HG02885 (cell line): Measurements from ENCODE around the gene HOXD11.

Source experiments
- ATAC-seq: cut with Tn5 transposase; IDR thresholded peaks from one replicate; pipeline ENCODE4 v1.9.1; 2021; ENCODE audit warnings: mild to moderate bottlenecking; ENCODE audit not compliant: unreplicated experiment, poor library complexity

HOXD11 gene

DNA sequence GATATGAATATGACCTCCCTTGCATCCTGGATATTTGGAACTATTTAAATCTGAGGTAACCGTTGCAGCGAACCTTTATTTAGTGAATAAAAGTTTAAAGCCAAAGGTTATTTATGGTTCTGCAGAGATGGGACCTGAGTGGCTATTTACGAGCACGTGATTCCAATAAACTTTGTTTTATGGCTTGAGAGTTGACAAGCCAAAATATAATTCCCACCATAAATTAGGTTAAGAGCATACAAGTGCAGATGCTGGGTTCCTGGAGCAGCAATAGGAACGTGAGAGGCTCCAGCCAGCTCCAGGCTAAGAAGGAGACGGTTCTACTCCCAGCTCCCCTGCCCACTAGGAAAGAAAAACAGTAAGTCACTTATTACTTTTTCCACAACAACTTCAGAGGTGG is 39.0 kb downstream of the HOXD11 start:
- ATAC-seq, result no peak

DNA sequence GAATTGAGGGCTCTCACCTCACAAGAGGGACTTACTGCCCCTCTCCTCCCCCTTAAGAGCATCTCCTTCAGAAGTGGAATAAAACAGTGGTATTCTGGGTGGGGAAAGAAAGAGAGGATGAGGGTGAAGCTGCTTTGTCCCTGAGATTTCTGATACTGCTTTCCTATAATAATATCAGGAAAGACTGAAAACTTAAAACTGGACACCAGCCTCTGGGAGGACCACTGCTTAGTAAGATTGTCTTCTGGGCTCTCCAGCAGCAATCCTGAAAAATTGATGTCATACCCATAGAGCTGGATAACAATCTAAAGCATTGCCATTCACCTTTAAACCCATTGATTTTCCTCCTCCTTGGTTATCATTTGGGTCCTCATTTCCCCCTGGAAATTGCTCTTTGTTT is 39.6 kb downstream of the HOXD11 start:
- ATAC-seq, result no peak

- ATAC-seq, result no peak
These were observed 40.2 kb downstream of the HOXD11 start for GRCh38 chr2:176147210-176147799.

GRCh38 chr2:176147800-176148496 is 40.9 kb downstream of the HOXD11 start:
- ATAC-seq, result no peak

- no peak for ATAC-seq
These were observed 41.8 kb downstream of the HOXD11 start for GRCh38 chr2:176148751-176149421.

DNA sequence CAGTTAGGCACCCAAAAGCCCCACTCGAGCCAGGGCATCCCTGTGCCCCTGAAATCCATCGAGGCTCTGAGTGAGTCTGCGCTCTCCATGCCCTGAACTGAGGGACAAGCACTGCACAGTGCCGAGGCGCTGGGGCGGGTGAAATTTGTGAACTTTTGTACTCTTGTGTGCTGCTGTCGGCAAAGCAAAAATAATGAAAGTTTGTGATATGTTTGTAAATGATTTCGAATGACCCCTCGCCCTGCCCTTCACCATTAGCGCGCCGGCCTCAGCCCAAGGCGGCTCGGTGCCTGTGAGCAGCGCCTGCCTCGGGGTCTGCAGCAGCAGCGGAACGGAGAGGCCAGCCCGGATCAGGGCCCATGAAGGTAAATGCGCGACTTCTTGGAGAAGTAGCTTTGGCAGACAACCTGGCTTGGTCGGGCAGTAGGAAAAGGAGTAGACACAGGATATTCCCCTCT is 42.4 kb downstream of the HOXD11 start:
- no peak for ATAC-seq

DNA sequence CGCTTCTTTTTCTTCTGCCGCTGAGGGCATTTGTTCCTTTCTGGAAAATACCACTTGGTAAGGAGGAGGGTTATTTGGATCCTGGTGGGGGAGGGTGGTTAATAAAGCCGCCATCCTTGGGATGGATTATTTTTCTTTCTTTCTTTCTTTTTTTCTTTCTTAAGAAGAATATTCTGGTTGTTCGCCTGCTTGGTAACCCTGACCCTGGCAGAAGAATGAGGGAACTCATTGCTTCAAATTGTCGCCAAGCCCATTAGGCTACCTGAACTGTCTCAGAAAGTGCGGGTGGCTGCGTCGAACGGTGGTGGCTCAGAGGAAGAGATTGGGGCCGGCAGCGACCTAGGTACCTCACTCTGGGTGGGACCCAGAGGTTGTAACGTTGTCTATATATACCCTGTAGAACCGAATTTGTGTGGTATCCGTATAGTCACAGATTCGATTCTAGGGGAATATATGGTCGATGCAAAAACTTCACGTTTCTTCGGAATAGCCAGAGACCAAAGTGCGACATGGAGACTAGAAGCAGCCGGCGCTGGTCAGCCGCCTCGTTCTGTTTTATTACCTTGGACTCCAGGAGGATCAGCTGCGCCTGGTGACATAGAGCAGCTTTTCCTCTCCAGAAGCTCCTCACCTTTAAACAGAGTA is 43.0 kb downstream of the HOXD11 start:
- ATAC-seq, result no peak

DNA sequence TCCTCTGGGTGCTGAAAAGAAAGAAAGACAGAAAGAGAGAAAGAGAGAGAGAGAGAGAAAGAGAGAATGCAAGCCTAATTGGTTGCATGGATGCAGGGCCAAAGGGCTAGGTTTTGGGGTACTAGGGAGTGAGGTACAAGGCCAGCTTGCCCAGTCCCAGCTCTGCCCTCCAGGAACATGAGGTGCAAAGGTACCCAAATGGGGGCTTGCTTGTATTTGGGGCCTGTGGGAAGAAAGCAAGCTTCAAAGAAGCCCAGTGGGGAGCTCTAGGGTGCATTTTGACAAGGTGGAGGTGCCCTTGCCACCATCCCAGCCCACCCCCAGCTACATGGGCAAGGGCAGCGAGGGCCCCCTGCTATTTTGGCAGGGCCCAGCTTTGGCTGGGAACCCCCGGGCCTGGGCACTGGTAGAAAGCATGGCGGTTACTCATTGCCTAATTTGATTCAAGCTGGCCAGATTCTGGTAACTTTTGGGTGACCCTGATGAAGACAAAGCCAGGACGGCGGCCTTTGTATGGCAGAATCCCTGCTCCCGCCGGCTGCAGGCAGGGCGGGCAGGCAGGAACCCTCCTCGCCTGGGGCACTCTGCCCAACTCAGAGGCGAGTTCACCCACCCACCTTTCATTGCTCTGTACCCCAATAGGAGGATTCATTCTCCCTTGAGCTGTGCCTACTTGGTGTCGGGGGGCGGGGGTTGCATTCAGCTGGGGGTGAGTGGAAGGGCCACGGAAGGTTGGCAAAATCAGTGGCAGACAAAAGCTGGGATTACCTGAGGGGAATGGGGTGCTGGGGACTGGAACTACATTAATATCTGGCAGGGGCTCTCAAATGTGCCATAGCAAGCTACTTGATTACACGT is 43.7 kb downstream of the HOXD11 start:
- ATAC-seq, result no peak

GRCh38 chr2:176151442-176152287 is 44.6 kb downstream of the HOXD11 start, which contains the start of gene HOXD4:
HOXD4 (plus strand) TSS chr2:176151550; CDS start chr2:176151634, 84 bp downstream.
- no peak for ATAC-seq

DNA sequence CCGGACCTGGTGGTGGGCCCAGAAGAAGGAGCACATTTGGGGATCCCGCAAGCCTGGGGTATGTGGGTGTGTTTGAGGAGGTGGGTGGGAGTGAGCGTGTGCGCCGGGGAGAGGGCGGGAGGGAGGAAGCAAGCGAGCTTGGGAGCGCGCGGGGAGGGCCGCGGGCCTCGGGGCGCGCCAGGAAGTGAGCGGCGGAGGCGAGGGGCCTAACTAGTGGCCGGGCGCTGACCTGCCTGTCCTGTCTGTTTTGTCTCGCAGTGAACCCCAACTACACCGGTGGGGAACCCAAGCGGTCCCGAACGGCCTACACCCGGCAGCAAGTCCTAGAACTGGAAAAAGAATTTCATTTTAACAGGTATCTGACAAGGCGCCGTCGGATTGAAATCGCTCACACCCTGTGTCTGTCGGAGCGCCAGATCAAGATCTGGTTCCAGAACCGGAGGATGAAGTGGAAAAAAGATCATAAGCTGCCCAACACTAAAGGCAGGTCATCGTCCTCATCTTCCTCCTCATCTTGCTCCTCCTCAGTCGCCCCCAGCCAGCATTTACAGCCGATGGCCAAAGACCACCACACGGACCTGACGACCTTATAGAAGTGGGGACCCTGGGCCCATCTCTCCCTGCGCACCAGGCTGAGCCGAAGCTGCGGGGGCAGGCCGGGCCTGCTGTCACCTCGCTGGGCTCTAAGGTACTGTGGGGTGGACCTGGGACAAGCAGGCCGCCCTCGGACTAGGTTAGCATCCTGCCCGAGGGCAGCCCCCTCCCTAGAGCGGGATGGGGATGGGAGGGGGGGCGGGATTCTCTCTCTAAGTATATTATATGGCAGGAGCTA is 45.5 kb downstream of the HOXD11 start:
- ATAC-seq, result no peak

DNA sequence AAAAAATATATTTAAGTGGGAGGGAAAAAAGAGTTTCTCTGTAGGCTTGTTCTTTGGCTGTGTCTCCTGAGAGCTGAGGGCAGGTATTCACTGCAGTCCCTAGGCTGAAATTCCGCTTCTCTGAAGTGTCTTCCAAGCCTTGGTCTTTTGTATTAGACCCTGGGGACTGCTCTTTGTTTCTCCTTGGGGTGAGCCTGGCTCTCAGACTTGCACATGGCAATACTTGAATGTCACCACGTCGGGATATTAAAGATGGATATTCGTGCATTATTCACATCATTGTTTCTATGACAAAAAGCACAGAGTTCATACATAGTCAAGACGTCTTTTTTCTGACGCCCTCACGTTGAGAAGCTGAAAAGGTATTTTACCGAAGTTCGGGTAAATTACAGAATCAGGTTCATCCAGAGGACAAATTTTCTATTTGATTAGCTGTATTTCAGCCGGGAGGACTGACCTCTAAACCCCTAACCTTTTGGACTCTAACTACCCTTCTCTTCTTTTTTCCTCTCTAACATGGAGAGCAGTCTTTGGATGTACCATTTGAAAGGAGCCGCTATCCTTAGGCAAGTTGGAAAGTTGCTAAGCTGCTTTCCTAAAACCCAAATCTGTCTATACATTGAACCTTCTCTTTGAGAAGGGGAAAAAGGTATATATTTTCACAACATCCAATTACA is 47.6 kb downstream of the HOXD11 start:
- ATAC-seq, result no peak

- no peak for ATAC-seq
These were observed 48.4 kb downstream of the HOXD11 start for GRCh38 chr2:176155356-176156044.

- no peak for ATAC-seq
These were observed 49.3 kb downstream of the HOXD11 start for GRCh38 chr2:176156301-176156806.

- no peak for ATAC-seq
These were observed 49.9 kb downstream of the HOXD11 start, which contains the start of gene HOXD3 for GRCh38 chr2:176156807-176157498. HOXD3 (plus strand) TSS chr2:176157307; CDS start chr2:176169115, 11,808 bp downstream.

DNA sequence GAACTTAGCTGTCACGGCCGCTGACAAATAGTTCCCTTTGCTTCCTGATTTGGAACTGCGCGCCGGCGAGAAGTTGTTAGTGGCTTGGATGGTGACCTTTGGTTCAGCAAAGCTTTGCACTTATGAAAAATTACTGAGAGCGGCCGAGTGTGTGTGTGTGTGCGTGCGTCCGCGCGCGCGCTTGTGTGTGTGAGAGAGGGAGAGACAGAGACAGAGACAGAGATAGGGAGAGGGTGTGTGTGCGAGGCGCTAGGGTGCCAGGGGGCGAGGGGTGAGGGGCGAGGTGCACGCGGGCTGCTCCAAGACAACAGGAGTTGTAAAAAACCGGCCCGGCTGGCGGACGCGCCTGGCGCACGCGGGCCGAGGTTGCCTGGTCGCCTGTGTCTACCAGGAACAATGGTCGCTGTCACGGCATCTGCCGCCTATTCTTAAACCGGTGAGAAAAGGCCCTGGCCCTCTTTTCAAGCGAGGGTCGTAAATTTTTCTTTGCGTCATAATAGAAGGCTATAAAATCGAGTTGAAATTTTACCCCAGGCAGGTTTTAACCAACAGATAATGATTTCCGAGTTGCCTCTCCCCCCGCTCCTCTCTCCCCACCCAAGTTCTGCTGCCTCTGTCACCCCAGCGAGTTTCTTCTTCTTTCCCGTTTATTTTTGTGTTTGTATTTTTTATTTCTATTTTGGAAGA is 50.6 kb downstream of the HOXD11 start:
- ATAC-seq, result no peak

- no peak for ATAC-seq
These were observed 51.1 kb downstream of the HOXD11 start for GRCh38 chr2:176158186-176158591.
